Stimulated activated naive CD4-positive, alpha-beta T cell treated with Interleukin-2 at 50 U/mL for 16 hours (primary cell): ENCODE measurements around the gene SHC4.

Experiments
- DNase-seq: peaks from one replicate; lab custom pipeline; 2025; lab: John Stamatoyannopoulos, UW

Gene SHC4

GRCh38 chr15:48845123-48845522 is 118.6 kb downstream of the SHC4 start:
- DNase-seq: no peak

- DNase-seq: no peak
Measured at GRCh38 chr15:48842501-48842900, 121.2 kb downstream of the SHC4 start.

- no peak for DNase-seq
Measured at GRCh38 chr15:48834756-48835155, 129.0 kb downstream of the SHC4 start.

GRCh38 chr15:48833526-48834239 is 130.0 kb downstream of the SHC4 start:
- DNase-seq: no peak

- DNase-seq: no peak
Measured at GRCh38 chr15:48832648-48833047, 131.1 kb downstream of the SHC4 start.

- no peak for DNase-seq
Measured at GRCh38 chr15:48828906-48829305, 134.8 kb downstream of the SHC4 start.

- DNase-seq: no peak
Measured at GRCh38 chr15:48828471-48828870, 135.2 kb downstream of the SHC4 start.

- no peak for DNase-seq
Measured at GRCh38 chr15:48825075-48825474, 138.6 kb downstream of the SHC4 start.

GRCh38 chr15:48823706-48824105 is 140.0 kb downstream of the SHC4 start:
- no peak for DNase-seq

- DNase-seq: no peak
Measured at GRCh38 chr15:48823237-48823636, 140.5 kb downstream of the SHC4 start.

GRCh38 chr15:48814286-48814685 is 149.4 kb downstream of the SHC4 start:
- no peak for DNase-seq

GRCh38 chr15:48811325-48811958 is 152.3 kb downstream of the SHC4 start:
- no peak for DNase-seq

GRCh38 chr15:48810414-48811324 is 153.1 kb downstream of the SHC4 start, which contains the start of gene CEP152:
CEP152 (minus strand) TSS chr15:48811069; CDS start chr15:48805649, 5,420 bp downstream.
- peak; percentile 99 for DNase-seq

GRCh38 chr15:48806151-48806550 is 157.6 kb downstream of the SHC4 start:
- no peak for DNase-seq

- DNase-seq: no peak
Measured at GRCh38 chr15:48805591-48805990, 158.1 kb downstream of the SHC4 start.

- no peak for DNase-seq
Measured at GRCh38 chr15:48803877-48804276, 159.8 kb downstream of the SHC4 start.

- DNase-seq: no peak
Measured at GRCh38 chr15:48802867-48803266, 160.9 kb downstream of the SHC4 start.

- no peak for DNase-seq
Measured at GRCh38 chr15:48802257-48802656, 161.5 kb downstream of the SHC4 start.

GRCh38 chr15:48800811-48801455 is 162.8 kb downstream of the SHC4 start:
- DNase-seq: no peak

GRCh38 chr15:48800245-48800644 is 163.5 kb downstream of the SHC4 start:
- no peak for DNase-seq

GRCh38 chr15:48798319-48798718 is 165.4 kb downstream of the SHC4 start:
- DNase-seq: no peak

GRCh38 chr15:48796930-48797329 is 166.8 kb downstream of the SHC4 start:
- no peak for DNase-seq
